Choroid plexus epithelial cell (primary cell): ENCODE results near the gene SLC24A4.

Experiments
- DNase-seq: peaks from one replicate; pipeline ENCODE4 v3.0.0-alpha.2; 2010; ENCODE audit warnings: low read depth
- H3K4me3 ChIP-seq: 2 replicates; pipeline ENCODE4 v1.5.1; 2011; ENCODE audit warnings: low read depth, mild to moderate bottlenecking, control low read depth, low read length, moderate library complexity
- TF ChIP-seq, protein P1 (sequence below): conservative IDR thresholded peaks from 2 replicates; pipeline ENCODE4 v1.5.1; 2011; ENCODE audit warnings: low read depth, mild to moderate bottlenecking, control low read depth, inconsistent platforms, low read length, moderate library complexity

Gene SLC24A4

GRCh38 chr14:92514844-92515514 is 192.0 kb downstream of the SLC24A4 start:
- no peak for DNase-seq
- TF ChIP-seq, protein P1, sequence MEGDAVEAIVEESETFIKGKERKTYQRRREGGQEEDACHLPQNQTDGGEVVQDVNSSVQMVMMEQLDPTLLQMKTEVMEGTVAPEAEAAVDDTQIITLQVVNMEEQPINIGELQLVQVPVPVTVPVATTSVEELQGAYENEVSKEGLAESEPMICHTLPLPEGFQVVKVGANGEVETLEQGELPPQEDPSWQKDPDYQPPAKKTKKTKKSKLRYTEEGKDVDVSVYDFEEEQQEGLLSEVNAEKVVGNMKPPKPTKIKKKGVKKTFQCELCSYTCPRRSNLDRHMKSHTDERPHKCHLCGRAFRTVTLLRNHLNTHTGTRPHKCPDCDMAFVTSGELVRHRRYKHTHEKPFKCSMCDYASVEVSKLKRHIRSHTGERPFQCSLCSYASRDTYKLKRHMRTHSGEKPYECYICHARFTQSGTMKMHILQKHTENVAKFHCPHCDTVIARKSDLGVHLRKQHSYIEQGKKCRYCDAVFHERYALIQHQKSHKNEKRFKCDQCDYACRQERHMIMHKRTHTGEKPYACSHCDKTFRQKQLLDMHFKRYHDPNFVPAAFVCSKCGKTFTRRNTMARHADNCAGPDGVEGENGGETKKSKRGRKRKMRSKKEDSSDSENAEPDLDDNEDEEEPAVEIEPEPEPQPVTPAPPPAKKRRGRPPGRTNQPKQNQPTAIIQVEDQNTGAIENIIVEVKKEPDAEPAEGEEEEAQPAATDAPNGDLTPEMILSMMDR = no peak
- peak overlapping the region; percentile 74 for H3K4me3 ChIP-seq

DNA sequence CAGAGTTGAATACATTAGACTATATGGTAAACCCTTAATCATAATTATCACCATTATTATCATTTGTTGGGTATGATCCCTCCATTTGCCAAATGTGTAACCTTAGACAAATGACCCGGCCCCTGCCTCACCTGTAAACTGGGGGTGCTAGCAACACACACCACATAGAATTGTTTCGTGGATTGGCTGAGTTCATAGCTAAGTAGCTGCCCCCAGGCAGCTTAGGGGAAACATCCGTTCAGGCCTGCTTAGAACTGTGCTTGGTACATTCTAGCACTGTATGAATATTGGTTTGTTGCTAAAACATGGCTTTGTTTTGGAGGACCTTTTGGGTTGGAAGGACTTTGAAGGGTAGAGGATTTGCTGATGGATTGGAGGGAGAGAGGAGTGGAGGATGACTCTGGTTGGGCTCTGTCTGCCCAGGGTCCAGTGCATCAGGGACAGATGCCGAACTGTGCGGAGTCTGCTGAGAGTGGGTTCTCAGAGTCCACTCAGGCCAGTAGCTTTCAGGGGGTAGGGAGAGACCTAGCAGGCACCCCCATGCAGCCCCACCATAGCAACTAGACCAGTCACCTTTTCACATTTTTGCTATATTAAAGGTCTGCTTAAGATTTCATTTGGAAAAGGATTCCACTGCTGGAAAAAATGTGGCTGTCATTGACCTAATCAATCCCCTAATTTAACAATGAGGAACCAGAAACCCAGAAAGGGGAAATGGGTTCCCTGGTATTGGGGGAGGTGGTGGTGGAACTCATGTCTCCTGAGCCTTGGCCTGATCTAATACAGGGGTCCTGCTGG is 192.8 kb downstream of the SLC24A4 start:
- DNase-seq = no peak
- H3K4me3 ChIP-seq = no peak overlapping the region
- TF ChIP-seq, protein P1 = no peak

- no peak overlapping the region for H3K4me3 ChIP-seq
- TF ChIP-seq, protein P1 = no peak
These were observed 193.5 kb downstream of the SLC24A4 start for GRCh38 chr14:92516344-92516965.

DNA sequence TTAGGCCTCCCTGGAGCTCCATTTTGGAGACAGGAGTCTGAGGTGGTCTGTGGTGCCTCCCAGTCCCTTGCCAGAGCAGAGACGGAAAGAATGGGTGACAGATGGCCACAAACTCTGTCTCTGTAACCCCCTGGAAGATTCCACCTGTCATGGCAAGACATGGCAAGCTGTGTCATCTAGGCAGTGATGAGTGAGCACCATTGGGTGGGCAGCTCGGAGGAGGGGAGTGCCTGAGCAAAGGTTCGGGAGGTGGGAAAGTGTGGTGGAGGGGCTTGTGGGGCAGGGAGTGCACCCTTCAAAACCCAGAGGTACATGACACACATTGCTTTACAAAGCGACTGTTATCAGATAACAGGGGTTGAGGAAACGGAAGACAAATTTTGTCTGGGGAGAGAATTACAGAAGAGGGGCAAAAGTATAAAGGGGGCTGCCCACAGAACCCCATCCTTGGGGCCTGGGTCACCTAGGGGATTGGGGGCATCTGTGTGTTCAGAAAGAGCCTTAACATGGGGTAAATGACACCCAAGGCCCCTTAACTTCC is 194.1 kb downstream of the SLC24A4 start:
- no peak overlapping the region for H3K4me3 ChIP-seq
- no peak for DNase-seq
- TF ChIP-seq, protein P1 = no peak

More at GRCh38 chr14:92516344-92516965, 193.5 kb downstream of the SLC24A4 start:
- no peak for DNase-seq

DNA sequence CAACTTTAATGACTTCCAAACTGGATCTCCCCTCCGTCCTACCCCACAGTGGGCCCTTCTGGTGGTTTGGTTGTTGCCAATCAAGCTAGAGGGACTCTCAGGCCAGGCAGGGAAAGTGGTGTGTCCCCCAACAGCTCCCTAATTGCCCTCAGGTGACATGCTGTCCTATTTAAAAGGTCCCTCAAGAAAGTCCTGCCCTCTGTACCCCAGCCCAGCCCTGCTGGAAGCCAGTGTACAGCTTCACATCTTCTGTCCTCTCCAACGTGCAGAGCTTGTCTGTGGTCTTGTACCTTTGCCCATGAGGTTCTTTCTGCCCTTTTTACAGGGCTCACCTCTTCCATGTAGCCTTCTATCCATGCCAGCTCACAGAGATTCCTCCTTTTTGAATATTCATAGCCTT is 194.8 kb downstream of the SLC24A4 start:
- no peak overlapping the region for H3K4me3 ChIP-seq
- no peak for DNase-seq
- TF ChIP-seq, protein P1 = no peak

DNA sequence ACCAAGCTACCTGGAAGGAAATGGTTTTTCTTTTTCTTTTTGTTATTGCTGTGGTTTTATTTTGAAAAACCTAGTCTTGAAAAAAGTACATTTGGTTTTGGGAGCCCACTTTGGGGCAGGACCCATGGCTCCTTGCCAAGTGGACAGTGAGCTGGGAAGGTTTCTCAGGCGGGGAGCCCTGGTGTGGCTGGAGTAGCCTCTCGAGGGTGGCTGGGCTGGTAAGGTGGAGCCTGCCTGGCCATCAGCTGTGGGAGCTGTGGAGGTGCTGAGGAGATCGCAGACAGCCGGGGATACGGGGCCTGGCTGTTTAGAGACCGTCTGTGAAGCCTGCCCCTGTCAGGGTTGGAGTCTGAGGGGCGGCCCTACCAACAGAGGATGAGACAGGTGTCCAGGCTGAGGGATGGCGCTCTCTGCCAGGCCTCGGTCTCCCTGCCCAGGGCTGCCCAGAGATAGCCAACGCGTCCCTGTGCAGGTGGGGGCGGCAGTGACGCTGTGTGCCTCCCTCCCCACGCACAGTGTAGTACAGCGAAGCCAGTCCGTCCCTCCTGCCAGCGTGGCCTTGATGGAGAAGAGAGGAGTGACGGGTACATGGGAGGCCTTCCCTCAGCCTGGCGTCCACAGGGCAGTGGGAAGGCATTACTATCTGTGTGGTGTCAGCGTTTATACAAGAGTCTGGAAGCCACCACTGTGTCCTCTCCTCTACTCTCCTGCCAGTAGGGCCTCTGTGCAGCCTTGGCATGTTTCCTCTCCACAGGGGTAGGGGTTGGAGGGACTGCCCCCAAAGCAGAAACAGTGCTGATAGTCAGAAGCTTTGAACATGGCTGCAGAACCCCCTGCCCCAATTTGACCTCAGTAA is 196.5 kb downstream of the SLC24A4 start:
- H3K4me3 ChIP-seq = no peak overlapping the region
- TF ChIP-seq, protein P1 = no peak
- DNase-seq = no peak
